Spinal cord (tissue), 10 donors: ENCODE results near the gene CTXND2. TPM values are rescaled to one million over a fixed set of nuclear protein-coding genes. Genes with fewer than 3 reads are reported as not detected.
A peak's percentile ranks its signal among the peaks of the same experiment; 100 is the strongest.

ENCODE experiments used
- DNase-seq, 6 donors: peaks; one replicate each; pipeline versions ENCODE4 v3.0.0 to v3.0.0-alpha.2; 2013 to 2015; ENCODE audit warnings: low spot score in 6 of 6, low read depth in 4 of 6
- H3K27ac ChIP-seq: one replicate; pipeline ENCODE4 v1.5.1; 2013; ENCODE audit warnings: low read depth, low read length, control low read depth
- H3K27me3 ChIP-seq: one replicate; pipeline ENCODE4 v1.6.1; 2013; ENCODE audit warnings: low read length; ENCODE audit not compliant: control insufficient read depth, insufficient read depth
- H3K36me3 ChIP-seq: one replicate; pipeline ENCODE4 v1.6.1; 2013; ENCODE audit warnings: low read length; ENCODE audit not compliant: control insufficient read depth, insufficient read depth
- H3K4me1 ChIP-seq: one replicate; pipeline ENCODE4 v1.6.1; 2013; ENCODE audit warnings: low read length; ENCODE audit not compliant: control insufficient read depth, insufficient read depth
- H3K4me3 ChIP-seq: one replicate; pipeline ENCODE4 v1.5.1; 2013; ENCODE audit warnings: low read depth, low read length, control low read depth
- H3K9me3 ChIP-seq: one replicate; pipeline ENCODE4 v1.6.1; 2013; ENCODE audit warnings: low read length; ENCODE audit not compliant: control insufficient read depth, insufficient read depth
- WGBS: methylation state at CpG from one replicate; pipeline ENCODE4 v1.1.5; 2013; ENCODE audit warnings: missing lambda C conversion rate; ENCODE audit not compliant: insufficient coverage; 5-methylcytosine and 5-hydroxymethylcytosine counted together
- polyA plus RNA-seq, 2 donors: library from polyadenylated mRNA; unstranded; fragments of 120-200 nt; gene quantifications; one replicate each; pipeline ENCODE4 v1.2.1, GENCODE V29; 2013; ENCODE audit not compliant: insufficient read length in 2 of 2
- total RNA-seq, 2 donors: library from RNA; depleted of rRNA in 1 of 2; stranded (reverse); fragments of 120-200 nt in 1 of 2; fragments of >200 nt in 1 of 2; gene quantifications; one replicate each; pipeline versions ENCODE4 v1.2.3 to v1.2.4, GENCODE V29; 2013 to 2014
- donor health status: healthy.

CTXND2 gene
- total and polyA plus RNA-seq, 4 donors = 0.14 to 0.39 TPM; not detected in 2

GRCh38 chr1:150906329-150906728 is 19.4 kb downstream of the CTXND2 start:
- no peak for DNase-seq
- H3K27me3 ChIP-seq = no peaks in the 10 kb centered on the region
- no peak overlapping the region for H3K4me3 ChIP-seq
- H3K27ac ChIP-seq = no peak overlapping the region
- no CpG with 5 or more reads among the region's 1 CpG for WGBS
- no peaks in the 10 kb centered on the region for H3K9me3 ChIP-seq
- H3K36me3 ChIP-seq = no peaks in the 10 kb centered on the region
- H3K4me1 ChIP-seq = no peaks in the 10 kb centered on the region

- no peak for DNase-seq
- Histone ChIP-seq H3K27me3 (no peaks in the 10 kb centered on the region), H3K9me3 (no peaks in the 10 kb centered on the region), H3K4me1 (no peaks in the 10 kb centered on the region), H3K27ac (no peak overlapping the region), H3K36me3 (no peaks in the 10 kb centered on the region), H3K4me3 (no peak overlapping the region)
- 80% methylated on average over 1 of the region's 2 CpGs for WGBS
These were observed 19.9 kb downstream of the CTXND2 start for GRCh38 chr1:150906813-150907212.

GRCh38 chr1:150909585-150910180 is 22.7 kb downstream of the CTXND2 start:
- Histone ChIP-seq H3K27ac (no peak overlapping the region), H3K4me3 (no peak overlapping the region), H3K27me3 (no peaks in the 10 kb centered on the region), H3K36me3 (no peaks in the 10 kb centered on the region), H3K4me1 (no peaks in the 10 kb centered on the region), H3K9me3 (no peaks in the 10 kb centered on the region)
- DNase-seq = no peak
- WGBS = no CpG with 5 or more reads among the region's 4 CpGs

- no peaks in the 10 kb centered on the region for H3K4me1 ChIP-seq
- H3K36me3 ChIP-seq = no peaks in the 10 kb centered on the region
- no peaks in the 10 kb centered on the region for H3K9me3 ChIP-seq
- no peak for DNase-seq
- H3K27me3 ChIP-seq = no peaks in the 10 kb centered on the region
- H3K27ac ChIP-seq = no peak overlapping the region
- no peak overlapping the region for H3K4me3 ChIP-seq
These were observed 25.7 kb downstream of the CTXND2 start for GRCh38 chr1:150912623-150913022.

GRCh38 chr1:150917387-150917786 is 30.5 kb downstream of the CTXND2 start:
- DNase-seq = no peak
- Histone ChIP-seq H3K4me1 (no peaks in the 10 kb centered on the region), H3K27ac (no peak overlapping the region), H3K36me3 (no peaks in the 10 kb centered on the region), H3K27me3 (no peaks in the 10 kb centered on the region), H3K9me3 (no peaks in the 10 kb centered on the region), H3K4me3 (no peak overlapping the region)
- WGBS = no CpG with 5 or more reads among the region's 7 CpGs

GRCh38 chr1:150922519-150922975 is 35.6 kb downstream of the CTXND2 start:
- DNase-seq = peak in 4 of 6 donors; percentile 21 to 88 (median 48)
- no peak overlapping the region for H3K4me3 ChIP-seq
- H3K4me1 ChIP-seq = peaks cover 15% of the 10 kb centered on the region
- H3K27ac ChIP-seq = no peak overlapping the region
- no peaks in the 10 kb centered on the region for H3K36me3 ChIP-seq
- no peaks in the 10 kb centered on the region for H3K27me3 ChIP-seq
- no CpG with 5 or more reads among the region's 2 CpGs for WGBS
- H3K9me3 ChIP-seq = no peaks in the 10 kb centered on the region

GRCh38 chr1:150925080-150925479 is 38.1 kb downstream of the CTXND2 start:
- no peaks in the 10 kb centered on the region for H3K27me3 ChIP-seq
- DNase-seq = no peak
- peaks cover 5% of the 10 kb centered on the region for H3K36me3 ChIP-seq
- 79% methylated on average over 9 of the region's 23 CpGs for WGBS
- H3K4me3 ChIP-seq = peak overlapping the region; percentile 97
- no peak overlapping the region for H3K27ac ChIP-seq
- peaks cover 15% of the 10 kb centered on the region for H3K4me1 ChIP-seq
- no peaks in the 10 kb centered on the region for H3K9me3 ChIP-seq

GRCh38 chr1:150926097-150926741 is 39.3 kb downstream of the CTXND2 start, which contains the start of gene SETDB1:
Gene SETDB1 (plus strand): TSS chr1:150926363. CDS start chr1:150927715, 1,352 bp downstream.
- H3K9me3 ChIP-seq = no peaks in the 10 kb centered on the region
- H3K27ac ChIP-seq = peak within 1 kb of the TSS; percentile 91
- peak within 1 kb of the TSS; percentile 97 for H3K4me3 ChIP-seq
- H3K36me3 ChIP-seq = peaks cover 15% of the 10 kb centered on the region
- no peaks in the 10 kb centered on the region for H3K27me3 ChIP-seq
- DNase-seq = peak; percentile 88 to 99 (median 93)
- under 1% methylated on average over 31 of the region's 39 CpGs for WGBS
- H3K4me1 ChIP-seq = peaks cover 15% of the 10 kb centered on the region

- no peak for DNase-seq
- H3K27ac ChIP-seq = no peak overlapping the region
- H3K9me3 ChIP-seq = peaks cover 4% of the 10 kb centered on the region
- H3K4me3 ChIP-seq = no peak overlapping the region
- H3K27me3 ChIP-seq = no peaks in the 10 kb centered on the region
- WGBS = 100% methylated on average over 4 of the region's 4 CpGs
- peaks cover 18% of the 10 kb centered on the region for H3K36me3 ChIP-seq
- H3K4me1 ChIP-seq = peaks cover 15% of the 10 kb centered on the region
These were observed 40.7 kb downstream of the CTXND2 start for GRCh38 chr1:150927624-150928023.

- Histone ChIP-seq H3K27me3 (no peaks in the 10 kb centered on the region), H3K9me3 (peaks cover 4% of the 10 kb centered on the region), H3K36me3 (peaks cover 23% of the 10 kb centered on the region), H3K4me1 (peaks cover 15% of the 10 kb centered on the region), H3K4me3 (no peak overlapping the region), H3K27ac (no peak overlapping the region)
- 100% methylated on average over 1 of the region's 3 CpGs for WGBS
- no peak for DNase-seq
These were observed 41.4 kb downstream of the CTXND2 start for GRCh38 chr1:150928286-150928685.
